ENCODE results near the gene IWS1. TPM values are rescaled to one million over a fixed set of nuclear protein-coding genes. Genes with fewer than 3 reads are reported as not detected.
A peak's percentile ranks its signal among the peaks of the same experiment; 100 is the strongest.
"Not testable (repeated sequence)": the region's sequence is repeated elsewhere in the genome, so short reads cannot be mapped to it uniquely, and the experiment has no call there.

Gene IWS1
- polyA plus RNA-seq, 4 donors, result 60.9 to 74.7 (median 69.8) TPM

DNA sequence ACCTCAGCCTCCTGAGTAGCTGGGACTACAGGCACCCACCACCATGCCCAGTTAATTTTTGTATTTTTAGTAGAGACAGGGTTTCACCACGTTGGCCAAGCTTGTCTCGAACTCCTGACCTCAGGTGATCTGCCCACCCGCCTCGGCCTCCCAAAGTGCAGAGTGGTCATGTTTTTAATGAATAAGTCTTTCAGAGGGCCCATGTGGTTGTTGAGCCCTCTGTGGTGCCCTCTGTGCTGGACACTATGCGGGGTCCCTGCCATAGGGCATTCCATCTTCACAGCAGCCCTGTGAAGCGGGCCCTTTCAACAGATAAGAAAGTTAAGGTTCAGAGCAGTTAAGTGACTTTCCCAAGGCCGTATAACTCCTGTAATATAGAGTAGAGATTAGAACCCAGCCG lies 35.1 kb upstream of the IWS1 start:
- DNase-seq (ENCODE audit: low read depth in 4 of 4, low spot score in 2 of 4), result no peak

DNA sequence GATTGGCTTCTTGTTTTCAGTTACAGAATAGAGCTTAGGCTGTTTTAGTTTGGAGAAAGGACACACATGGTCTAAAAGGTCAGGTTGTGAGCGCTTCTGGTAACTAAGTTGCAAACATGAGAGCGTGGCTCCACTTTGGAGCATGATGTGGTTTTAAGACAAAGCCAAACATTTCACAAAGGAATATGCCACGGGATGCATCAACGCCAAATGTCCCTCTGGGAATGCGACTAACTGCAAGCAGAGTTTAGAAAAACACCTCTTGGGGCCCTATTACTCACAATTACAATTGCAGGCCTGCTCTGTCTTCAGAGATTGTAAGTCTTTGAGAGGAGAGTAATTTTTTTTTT lies 34.6 kb upstream of the IWS1 start:
- DNase-seq (ENCODE audit: low read depth in 4 of 4, low spot score in 2 of 4), result no peak

DNA sequence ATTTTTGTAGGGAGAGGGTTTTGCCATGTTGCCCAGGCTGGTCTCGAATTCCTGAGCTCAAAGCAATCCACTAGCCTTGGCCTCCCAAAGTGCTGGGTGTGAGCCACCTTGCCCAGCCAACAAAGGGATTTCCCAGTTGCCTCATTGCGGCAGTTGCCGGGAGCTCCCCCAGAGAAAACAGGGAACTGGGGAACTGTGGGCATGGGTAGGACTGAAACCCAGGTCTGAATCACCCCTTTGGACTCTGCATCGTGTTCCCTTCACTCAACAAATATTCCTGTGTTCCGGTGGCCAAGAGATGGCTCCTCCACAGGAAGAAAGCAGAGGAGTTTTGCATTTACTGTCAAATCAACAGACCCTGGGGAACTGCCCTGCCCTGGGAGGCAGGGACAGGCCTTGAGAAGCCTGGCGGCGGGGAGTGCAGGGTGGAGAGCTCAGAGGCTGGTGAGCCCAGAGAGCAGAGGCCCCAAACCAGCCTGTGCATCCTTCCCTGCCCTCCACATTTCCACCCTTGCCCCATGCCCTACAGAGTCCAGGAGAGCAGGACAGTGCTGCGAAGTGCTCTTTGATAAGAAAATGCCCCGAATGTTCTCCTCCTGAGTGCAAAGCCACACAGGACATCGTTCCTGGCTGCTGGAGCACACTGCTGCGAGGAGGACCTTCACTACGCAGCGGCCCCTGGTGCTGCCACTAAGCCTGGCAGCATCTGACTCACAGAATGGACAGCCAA lies 34.1 kb upstream of the IWS1 start:
- DNase-seq (ENCODE audit: low read depth in 4 of 4, low spot score in 2 of 4), result no peak

DNA sequence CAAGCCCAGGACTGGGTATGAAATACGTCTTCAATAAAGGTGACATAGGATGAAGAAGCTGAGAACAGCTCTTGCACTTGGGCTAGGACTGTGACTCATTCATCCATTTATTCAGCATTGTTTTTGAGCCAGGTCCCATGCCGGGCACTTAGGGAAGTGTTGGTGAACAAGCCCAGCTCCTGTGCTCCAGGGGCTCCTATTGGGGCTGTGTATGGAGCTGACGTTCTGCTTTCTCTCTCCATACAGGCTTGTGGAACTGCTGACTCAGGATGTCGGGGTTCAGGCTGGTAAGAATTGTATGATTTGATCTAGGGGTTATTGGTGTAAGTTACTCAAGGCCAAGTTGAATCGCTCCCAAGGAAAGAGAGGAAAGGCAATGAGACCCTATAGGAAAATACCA lies 33.2 kb upstream of the IWS1 start:
- no peak for DNase-seq (ENCODE audit: low read depth in 4 of 4, low spot score in 2 of 4)

DNA sequence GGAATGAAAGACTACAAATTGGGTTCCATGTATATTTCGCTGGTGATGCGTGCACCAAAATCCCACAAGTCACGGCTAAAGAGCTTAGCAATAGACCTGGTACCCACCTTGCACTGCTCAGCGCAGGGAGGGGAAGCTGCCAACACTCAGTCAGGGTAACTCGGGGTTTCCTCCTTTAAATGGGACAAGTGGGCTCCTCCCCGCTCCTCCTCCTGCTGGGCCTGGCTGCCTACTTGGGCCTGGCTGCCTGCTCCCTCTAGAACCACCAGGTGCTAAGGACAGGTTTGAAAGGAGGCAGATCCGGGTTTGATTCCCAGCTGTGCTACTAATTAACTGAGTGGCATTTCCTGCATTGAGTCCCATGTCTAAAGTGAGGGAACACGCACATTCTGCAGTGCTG lies 32.6 kb upstream of the IWS1 start:
- DNase-seq (ENCODE audit: low read depth in 4 of 4, low spot score in 2 of 4), result no peak

DNA sequence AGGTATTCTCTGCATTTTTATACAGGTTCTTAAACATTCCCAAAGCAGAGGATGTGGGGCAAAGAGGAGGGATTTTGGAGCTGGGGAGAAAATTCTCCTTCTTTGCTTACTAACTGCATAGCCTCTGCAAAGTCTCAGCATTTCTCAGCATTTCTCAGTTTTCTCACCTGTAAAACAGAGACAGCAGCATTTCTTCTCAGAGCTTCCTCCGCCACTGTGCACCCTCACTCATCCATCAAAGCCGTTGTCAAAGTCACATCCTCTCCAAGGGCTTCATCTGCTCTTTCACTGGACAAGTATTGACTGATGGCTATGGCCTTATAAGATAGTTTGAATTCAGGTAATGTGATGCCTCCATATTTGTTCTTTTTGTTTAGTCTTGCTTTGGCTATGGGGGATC lies 26.6 kb upstream of the IWS1 start:
- DNase-seq (ENCODE audit: low read depth in 4 of 4, low spot score in 2 of 4), result no peak

DNA sequence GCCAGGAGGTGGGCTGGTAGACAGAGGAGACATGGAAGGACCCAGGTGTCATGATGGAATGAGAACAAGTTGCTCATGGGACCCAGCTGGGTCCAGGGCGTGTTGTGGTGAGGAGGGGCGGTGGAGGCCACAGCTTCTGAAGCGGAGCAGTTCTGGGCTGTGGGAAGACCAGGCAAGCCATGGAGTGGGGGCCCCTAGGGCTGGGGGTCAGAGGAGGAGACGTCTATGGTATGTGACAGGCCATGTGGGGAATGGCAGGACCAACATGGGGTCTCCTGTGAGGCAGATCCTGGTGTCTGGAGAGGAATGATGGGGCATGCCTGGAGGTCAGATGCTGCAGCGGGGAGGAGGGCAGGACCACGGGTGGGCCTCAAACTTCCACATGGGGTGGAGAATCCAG lies 26.0 kb upstream of the IWS1 start:
- DNase-seq (ENCODE audit: low read depth in 4 of 4, low spot score in 2 of 4), result no peak

DNA sequence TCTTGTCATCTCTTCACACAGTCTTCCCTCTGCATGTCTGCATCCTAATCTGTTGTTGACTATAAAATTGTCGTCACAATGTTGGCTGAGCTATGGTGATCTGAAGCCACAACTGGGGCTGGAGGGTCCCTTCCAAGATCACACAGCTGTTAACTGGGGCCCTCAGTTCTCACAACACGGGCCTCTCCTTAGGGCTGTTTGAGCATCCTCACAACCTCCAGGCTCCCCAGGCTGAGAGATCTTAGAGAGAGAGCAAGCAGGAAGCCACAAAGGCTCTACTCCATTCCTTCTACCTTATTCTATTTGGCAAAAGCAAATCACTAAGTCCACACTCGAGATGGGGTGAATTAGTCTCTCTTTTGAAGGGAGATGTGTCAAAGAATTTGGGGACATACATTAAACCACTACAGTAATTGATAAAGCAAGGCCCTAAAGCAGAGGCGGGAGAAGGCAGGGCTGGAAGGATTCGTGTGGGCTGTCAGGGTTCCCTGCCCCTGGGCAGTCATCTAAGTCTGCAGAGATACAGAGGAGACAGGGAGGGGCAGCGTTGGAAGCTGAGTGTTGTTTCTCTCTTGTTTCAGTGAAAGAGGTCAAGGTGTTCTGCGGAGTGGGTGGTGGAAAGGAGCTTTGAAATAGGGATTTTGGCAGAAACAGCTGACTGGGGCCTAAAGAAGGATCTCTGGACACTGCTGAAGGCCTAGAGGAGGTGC lies 25.1 kb upstream of the IWS1 start:
- no peak for DNase-seq (ENCODE audit: low read depth in 4 of 4, low spot score in 2 of 4)

DNA sequence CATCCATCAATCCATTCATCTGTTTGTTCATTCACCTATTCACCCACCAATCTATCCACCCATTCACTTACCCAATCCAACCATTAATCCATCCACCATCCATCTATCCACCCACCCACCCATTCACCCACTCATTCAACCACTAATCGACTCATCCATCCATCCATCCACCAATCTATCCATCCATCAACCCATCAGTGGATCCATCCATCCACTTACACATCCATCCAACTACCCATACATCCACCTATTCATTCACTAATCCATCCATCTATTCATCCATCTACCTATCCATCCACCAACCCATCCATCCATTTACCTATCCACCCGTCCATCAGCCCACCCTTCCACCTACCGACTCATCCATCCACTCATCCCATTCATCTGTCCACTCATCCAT lies 20.5 kb upstream of the IWS1 start:
- DNase-seq (ENCODE audit: low read depth in 4 of 4, low spot score in 2 of 4), result no peak

DNA sequence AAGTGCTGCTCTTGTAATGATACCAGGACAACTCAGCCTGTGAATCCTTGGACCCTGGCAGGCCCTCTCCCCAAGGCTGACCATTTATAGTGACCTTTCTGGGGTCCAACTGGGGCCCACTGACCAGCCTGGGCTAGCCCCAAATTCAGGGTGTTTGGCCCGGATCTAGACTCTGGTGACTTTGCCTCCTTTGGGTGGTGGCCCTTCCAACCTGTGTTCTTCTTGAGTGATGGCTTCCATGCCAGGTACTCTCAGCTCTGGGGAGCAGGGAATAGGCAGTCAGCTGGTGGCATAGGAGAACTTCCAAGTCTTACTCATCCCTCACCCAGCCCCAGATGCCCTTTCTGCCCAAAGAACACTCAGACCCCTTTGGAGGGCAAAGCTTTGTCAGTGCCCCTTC lies 19.5 kb upstream of the IWS1 start:
- no peak for DNase-seq (ENCODE audit: low read depth in 4 of 4, low spot score in 2 of 4)

DNA sequence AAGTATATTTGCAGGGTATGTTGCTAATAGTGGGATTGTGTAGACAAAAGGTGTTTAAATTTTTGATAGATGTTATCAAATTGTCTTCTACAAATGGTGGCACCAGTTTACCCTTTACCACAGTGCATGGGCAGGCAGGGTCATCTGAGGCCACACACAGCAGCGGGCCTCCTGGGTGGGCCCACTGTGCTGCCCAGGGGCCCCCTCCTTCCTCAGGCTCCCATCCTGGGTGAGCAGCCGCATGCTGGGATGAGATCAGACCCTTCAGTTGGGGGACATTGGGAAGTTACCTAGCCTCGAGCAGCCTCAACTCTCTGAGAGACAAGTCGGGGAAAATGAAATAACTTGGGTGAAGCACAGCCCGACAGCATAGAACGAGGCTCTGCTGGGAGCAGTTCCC lies 18.9 kb upstream of the IWS1 start:
- no peak for DNase-seq (ENCODE audit: low read depth in 4 of 4, low spot score in 2 of 4)

DNA sequence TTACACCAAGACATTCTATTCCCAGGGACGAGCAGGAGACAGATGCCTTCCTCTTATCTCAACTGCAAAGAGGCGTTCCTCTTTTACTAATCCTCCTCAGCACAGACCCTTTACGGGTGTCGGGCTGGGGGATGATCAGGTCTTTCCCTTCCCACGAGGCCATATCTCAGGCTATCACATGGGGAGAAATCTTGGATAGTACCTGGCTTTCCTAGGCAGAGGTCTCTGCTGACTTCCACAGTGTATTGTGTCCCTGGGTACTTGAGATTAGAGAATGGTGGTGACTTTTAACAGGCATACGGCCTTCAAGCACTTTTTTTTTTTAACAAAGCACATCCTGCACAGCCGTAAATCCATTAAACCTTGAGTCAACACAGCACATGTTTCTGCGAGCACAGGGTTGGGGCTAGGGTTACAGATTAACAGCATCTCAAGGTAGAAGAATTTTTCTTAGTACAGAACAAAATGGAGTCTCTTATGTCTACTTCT lies 16.8 kb upstream of the IWS1 start:
- DNase-seq (ENCODE audit: low read depth in 4 of 4, low spot score in 2 of 4), result not testable (repeated sequence)

DNA sequence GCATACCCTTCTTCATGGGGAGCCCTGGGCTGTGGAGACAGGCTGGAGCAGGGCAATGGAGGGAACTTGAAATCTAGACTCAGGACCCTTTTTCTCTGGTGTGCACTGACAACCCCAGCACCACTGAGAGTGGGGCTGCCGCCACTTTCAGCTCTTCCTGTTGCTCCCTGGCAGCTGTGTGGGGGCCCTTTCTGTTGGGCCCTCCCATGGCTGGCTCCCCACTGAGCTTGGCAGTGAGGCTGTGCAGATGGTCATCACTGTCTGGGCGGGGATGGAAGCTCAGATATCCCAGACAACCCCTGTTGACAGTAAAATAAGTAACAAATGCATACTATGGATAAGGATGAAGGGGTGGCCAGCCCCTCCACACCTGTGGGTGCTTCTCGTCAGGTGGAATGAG lies 15.9 kb upstream of the IWS1 start:
- DNase-seq (ENCODE audit: low read depth in 4 of 4, low spot score in 2 of 4), result no peak

DNA sequence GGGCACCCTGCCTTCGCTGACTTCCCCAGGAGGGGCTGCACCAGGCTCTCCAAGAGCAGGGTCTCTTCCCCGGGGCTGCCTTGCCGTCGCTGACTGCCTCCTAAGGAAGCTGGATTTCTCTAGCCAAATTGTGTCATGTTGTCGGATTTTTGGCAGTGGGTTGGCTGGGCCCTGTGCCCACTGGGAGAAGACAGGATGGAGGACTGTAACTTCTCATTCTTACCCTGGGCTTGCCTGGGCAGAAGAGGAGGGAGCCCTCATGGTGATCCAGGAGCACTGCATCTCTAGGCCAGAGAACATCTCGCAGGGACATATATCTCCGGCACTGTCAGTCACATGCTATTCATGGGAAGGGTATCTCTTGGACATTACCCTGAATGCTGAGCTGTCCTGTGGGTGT lies 15.5 kb upstream of the IWS1 start:
- DNase-seq (ENCODE audit: low read depth in 4 of 4, low spot score in 2 of 4), result no peak

DNA sequence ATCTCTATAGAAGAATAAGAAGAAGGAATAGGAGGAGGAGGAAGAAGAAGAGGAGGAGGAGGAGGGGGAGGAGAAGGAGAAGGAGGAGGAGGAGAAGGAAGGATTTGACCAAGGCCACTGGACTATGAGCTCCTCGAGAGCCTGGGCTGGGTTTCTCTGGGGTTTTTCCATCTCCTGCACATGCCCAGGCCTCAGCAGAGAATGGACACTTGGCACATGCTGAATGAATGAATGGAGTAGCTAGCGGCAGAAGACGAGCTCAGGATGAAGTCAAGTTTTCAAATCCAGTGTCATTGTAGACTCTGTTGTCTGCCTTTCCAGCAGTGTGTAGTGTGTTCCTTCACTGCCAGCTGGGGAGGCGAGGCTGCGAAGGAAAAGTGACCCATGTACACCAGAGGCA lies 11.4 kb upstream of the IWS1 start:
- no peak for DNase-seq (ENCODE audit: low read depth in 4 of 4, low spot score in 2 of 4)

DNA sequence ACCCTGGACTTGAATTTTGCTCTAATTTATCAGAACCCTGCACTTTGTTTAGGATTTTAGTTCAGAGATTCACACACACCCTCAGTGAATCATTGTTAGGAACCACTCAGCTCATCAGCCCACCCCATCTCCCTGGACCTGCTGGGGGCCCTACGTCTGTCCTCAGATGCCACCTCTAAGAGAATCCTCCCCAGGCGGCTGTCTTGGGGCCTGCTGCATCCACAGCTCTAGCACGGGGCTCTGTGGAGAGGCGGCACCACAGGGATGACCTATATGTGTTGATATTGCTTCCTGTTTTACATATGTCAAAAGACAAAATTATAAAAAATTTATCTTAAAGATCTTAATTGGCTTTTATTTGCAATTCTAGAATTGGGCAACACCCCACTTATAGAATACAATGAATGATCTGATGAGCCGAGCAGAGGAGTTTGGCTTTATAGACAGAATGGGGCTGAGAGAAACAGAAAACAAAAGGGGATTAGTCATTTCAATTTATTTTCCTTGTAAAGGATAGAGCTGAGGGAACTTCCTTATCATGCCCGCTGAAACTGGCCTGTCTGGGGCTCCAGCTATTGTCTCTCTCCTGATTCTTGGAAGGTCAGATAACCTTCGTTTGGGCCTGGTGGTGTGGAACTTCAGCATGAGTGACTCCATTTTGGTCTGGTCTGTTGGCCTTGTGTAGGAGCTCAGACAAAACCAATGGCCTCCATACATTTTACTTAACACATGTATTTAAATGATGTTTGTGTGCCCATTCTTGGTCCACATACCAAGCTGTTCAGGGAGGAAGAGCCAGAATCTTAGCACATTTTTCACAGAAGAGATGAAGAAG lies 10.6 kb upstream of the IWS1 start:
- no peak for DNase-seq (ENCODE audit: low read depth in 4 of 4, low spot score in 2 of 4)

DNA sequence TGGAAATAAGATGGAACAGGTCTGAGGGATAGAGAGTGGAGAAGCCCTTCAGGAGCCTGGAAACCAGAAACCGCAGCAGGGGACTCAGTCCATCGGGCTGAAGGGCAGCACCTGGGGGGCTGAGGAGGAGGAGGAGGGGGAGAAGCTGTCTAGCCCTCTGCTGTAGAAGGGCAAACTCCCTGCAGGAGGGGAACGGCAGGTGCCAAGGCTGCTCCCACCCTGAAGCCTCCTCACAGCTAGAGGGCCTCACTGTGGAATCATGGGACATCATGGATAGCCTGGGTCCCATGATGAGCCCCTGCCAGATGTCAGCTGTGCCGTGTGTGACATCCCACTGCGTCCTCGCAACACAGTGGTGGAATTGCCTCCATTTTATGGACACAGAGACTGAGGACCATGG lies 9.6 kb upstream of the IWS1 start:
- no peak for DNase-seq (ENCODE audit: low read depth in 4 of 4, low spot score in 2 of 4)

DNA sequence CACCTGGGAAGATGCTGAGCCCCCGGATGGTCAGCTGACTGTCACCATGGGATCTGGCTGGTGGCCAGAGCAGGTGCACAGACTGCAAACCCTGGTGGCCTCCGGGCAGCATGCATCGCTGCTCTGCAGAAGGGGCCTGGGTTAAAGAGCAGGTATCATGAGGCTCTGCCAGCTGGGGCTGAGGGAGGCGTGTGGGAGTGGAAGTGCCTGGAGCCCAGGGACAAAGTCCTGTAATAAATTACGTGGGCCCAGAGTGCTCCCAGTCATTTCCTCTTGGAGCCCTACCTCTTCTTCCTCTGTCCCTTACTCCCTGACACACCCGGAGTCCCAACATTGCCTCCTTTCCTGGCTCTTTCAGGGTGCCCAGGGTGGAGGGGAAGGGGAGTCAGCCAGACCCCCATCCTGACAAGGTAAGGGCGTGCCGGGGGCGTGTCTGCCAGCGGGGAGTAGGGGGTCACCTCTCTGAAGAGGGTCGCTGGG lies 9.2 kb upstream of the IWS1 start, which contains the start of gene MYO7B:
Gene MYO7B, plus strand, starts transcription at position 262 of the 480 bp plus-strand sequence. CDS start 24,040 bp downstream, outside the sequence.
- DNase-seq (ENCODE audit: low read depth in 4 of 4, low spot score in 2 of 4), result peak in 2 of 4 donors; percentile 50 to 59

DNA sequence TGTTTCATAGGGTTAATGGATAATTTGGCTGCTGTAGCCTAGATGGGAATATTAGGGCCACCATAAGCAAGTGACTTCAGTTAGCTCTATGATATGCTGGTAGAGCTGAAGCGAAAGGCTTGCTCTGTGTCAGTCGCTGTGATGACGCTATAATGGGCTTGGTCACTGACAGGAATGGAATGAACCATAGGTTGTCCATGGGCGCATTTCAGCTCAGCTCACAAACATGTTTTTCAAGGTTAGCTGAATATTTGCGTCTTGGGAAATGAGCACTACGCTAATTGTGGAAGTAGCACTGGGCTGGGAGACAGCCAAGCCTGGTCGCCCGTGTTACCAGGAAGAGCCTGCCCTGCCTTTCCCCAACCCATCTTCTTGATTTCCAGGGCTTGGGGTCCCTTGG lies 6.0 kb upstream of the IWS1 start:
- DNase-seq (ENCODE audit: low read depth in 4 of 4, low spot score in 2 of 4), result no peak

DNA sequence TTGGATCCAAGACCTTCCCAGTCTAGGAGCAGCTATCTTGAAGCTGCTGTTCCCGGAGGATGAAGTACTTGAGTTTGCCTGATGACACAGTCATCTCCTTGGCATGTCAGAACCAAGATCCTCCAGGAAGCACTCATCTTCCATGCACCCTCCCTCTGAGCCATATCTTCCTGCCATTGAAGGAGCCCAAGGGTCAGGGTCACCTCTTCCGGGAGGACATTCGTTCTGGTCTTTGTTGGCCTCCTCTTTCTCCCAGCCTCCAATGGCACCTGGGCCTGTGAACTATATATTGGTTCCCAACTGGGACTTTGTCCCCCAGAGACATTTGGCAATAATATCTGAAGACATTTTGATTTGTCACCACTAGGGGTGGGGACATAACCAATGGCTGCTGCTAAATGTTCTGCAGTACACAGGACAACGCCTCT lies 4.9 kb upstream of the IWS1 start:
- DNase-seq (ENCODE audit: low read depth in 4 of 4, low spot score in 2 of 4), result no peak
